NCI-H1436 (cell line): ENCODE data around the gene PBOV1.
A peak's percentile ranks its signal among the peaks of the same experiment; 100 is the strongest.
"Not testable (repeated sequence)": the region's sequence is repeated elsewhere in the genome, so short reads cannot be mapped to it uniquely, and the experiment has no call there.

Source experiments
- DNase-seq: peaks from one replicate; lab custom pipeline; 2025; lab: John Stamatoyannopoulos, UW

The PBOV1 gene

DNA sequence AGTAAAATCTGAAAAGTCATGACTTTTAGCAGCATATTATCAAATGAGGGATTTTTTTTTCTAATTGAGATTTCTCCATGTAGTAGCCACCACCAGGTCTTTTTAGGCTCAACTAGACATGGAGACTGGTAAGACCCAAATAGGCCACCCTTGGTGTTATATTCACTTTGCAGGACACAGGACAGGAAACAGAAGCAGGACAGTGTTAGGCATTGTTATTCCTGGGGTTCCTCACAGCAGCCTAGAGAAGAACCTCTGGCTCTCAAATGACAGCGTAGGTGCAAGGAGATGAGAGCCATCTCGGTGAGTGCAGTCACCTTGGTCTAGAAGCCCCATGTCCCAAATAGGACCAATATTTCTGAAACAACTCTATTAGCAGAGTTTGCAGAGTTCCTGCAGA is 19.2 kb upstream of the PBOV1 start:
- DNase-seq, result no peak

DNA sequence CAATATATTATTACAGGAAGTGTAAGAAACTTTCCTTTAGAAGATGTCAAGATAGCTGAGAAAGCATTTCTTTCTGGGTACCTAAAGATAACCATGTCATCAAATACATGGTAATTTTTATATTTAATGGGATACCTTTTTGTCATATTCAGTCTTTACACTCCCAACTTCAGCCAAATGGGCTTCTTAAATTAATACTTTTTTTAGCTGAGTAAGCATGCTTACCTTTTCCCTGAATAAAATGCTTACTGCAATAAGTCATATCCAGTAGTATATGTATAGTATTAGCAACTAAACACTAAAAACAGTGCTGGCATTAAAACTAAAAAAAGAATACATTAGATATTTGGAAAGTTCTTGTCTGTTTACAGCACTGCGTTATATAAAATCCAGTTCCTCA is 17.4 kb upstream of the PBOV1 start:
- no peak for DNase-seq

DNA sequence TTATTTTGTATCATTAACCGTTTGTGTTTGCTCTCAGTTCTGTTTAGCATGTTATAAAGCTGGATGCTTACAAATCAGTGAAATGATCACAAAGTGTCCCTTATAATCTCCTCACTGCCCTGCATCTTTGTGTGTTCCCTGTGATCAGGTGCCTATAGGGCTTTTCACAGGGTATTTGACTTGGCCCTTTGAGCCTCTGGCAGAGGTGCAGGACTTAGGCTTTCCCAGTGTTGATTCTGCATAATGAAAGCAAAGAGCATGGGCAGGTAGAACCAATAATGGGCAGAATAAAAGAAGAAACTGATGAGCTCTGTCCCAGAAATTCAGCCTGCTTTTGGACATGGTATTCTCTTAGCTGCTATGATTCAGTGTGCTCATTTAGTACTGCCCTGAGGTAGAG is 16.9 kb upstream of the PBOV1 start:
- no peak for DNase-seq

DNA sequence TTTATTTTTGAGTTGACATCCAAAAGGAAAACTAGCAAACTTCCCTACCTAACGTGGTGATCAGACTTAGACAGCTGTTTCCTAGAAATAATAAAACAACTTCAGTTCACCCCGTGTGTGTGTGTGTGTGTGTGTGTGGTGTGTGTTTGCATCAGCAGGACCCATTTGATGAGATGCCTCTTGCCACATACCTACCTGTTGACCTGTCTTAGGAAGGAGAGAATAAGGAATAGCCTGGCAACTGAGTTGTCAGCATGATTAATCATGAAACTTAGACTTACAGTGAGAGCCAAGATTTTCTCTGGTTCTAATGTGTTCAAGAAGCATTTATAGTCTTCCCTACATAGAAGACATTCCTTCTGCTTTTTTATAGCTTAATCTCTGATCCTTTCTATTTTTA is 16.1 kb upstream of the PBOV1 start:
- no peak for DNase-seq

DNA sequence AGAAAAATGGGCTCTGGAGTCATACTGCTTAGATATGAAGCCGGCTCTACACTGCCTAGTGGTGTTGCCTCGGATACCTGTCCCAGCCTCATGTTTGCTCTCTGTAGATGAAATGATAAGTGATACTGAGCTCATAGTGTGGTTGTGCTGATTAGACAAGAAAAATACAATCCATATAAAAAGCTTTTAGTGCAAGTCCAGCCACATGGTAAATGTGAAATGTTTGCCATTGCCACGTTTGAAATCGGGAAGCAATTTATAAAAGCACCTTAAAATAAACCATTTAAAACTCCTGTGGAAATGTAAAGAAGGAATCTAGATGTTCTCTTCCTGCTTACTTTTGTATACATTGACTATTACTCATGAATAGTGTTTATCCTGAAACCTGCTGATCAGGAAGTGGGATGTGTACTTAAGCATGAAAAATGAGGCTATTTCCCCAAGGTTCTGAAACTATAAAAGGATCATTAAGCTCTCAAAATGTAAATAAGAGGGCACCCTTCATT is 13.1 kb upstream of the PBOV1 start:
- DNase-seq, result peak; percentile 44

DNA sequence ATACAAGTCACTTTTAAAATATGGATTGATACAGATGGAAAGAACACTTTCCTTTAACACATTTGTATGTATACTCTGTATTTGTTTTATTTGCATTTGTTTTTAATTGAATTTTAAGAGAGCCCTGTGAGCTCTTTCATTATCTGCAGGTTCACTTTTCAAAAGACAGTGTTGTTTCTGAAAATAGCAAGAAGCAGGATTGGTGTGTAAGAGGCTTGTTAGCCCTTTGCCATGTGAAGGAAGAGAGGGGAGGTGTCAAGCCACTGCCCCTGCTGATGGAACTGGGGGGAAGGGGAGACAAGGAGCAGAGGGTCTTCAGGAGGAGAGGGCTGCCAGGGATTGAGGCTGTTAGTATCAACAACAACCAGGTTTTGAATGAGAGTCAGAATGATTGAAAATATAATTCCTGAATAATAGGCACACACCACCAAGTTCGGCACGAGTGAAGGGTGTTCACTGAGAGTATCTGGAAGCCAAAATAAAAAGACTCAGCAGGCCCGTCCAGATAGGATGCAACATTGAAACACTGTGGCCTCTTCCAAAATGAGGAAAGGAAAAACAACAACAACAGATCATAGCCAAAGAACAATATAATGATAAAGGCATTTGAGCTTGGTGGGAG is 12.6 kb upstream of the PBOV1 start:
- no peak for DNase-seq

DNA sequence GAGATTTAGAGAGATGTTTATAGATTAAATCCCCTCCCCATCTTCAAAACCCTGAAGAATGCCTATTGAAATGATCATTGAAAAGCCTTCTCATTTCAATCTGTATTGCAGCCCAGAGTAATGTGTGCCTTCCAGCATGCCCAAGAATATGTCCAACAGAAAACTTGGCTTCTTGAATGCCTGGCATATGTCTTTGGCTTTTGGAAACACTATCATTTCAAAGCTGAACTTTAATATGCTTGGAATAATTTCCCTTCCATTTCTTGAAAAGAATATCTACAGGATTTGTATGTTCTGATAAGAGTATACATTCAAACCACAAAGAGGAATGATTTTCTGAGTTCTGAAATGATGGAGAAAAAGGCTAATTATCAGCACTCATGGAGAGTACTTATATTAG is 11.9 kb upstream of the PBOV1 start:
- no peak for DNase-seq

DNA sequence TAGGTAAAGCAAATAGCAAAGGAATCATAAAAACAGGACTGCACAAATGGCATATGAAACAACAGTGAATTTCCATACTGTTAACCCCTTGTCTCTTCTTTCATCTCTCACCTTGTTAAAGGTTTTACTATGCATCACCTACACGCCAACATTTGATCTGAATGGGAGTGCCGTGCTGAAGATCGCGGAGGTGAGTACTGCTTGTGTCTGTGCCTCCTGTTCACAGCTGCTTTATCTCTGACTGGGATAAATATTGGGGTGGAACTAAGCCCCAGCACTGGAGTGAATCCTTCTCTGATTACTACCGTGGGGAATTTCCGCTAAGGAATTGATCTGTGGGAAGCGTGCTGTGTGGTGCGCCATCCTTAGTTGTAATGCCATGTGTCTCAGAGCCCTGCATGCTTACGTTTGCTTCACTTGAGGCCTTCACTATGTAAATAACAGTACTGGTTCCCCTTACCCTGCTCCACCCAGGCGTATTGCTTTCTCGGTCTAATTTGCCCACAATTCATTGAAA is 11.4 kb upstream of the PBOV1 start:
- no peak for DNase-seq

DNA sequence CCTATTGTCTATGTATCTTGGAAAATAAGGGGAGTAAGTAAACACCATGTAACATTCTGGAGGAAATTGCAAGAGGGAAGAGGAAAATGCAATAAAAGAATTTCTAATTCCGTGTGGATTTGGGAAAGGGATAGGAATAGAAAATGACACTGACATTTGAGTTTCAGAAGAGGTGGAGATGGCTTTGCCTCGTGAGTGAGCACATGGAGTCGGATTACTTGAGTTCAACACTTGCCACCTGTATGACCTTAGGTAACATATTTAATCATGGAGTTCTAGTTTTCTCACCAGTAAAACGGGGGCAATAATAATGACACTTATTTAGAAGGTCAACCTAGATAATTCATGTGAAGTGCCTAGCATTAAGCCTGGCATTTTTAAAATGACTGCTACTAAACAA is 10.8 kb upstream of the PBOV1 start:
- DNase-seq, result no peak

DNA sequence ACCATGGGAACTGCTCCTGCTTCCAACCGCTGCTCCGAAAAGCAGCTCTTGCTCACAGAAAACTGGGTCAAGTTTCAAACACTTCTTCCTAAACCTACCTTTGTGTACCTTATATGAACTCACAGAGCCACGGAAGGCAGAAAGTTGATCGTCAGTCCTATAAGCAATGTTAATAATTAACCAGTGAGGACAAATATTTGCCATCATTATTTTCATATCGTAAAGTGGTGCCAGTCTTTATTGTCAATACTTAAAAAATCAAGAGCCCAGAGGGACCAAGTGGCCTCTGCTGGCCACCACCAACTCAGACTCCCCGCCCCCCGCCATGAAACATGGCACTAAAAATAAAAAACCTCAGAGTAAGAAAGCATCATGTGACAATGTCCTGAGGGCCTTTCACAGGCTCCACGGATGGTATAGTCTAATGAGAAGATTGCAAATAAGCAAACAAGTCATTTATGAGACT is 9.1 kb upstream of the PBOV1 start:
- DNase-seq, result peak; percentile 27

DNA sequence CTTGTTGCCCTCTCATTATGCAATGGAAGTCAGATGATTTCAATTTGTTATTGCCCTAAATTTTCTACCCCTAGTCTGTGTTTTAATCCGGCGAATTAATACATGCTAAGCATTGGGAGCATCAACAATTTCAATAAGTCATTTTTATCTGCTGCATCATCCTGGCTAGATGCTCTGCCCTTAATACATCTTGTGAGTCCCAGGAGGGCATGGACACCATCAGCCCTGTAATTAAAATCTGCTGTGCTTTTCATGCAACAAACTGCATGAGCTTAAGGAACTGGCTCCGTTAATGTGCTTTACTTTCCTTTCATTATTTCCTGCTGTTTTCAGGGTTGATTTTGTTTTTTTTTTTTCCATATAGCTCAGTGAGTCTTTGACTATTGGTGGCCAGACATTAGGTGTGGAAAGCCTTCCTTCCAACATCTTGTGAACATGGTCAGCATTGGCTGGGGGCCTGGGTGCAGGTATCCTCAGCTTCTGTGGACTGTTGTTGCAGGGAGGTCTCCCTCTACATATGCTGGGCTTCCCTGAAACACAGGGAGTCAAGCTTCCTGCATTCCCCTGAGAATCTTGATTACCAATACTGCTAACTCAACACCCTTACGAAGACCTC is 8.5 kb upstream of the PBOV1 start:
- DNase-seq, result peak; percentile 11

DNA sequence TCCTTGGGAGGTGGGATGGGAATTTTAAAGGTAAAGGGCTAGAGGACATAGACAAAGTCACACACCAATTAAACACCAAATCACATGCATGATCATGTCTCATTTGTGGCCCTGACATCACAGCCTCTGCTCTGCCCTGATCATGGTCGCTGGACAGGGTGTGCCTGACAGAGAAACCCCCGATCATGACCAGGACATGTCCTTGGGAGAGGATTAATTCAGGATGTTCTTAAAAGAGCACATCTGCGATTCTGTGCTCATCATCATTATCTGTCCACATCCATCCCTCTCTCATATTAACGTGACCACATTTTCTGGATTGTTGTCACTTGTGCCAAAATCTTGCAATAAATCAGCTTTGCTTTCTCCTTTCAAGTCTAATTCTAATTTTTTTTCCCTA is 7.7 kb upstream of the PBOV1 start:
- DNase-seq, result no peak

DNA sequence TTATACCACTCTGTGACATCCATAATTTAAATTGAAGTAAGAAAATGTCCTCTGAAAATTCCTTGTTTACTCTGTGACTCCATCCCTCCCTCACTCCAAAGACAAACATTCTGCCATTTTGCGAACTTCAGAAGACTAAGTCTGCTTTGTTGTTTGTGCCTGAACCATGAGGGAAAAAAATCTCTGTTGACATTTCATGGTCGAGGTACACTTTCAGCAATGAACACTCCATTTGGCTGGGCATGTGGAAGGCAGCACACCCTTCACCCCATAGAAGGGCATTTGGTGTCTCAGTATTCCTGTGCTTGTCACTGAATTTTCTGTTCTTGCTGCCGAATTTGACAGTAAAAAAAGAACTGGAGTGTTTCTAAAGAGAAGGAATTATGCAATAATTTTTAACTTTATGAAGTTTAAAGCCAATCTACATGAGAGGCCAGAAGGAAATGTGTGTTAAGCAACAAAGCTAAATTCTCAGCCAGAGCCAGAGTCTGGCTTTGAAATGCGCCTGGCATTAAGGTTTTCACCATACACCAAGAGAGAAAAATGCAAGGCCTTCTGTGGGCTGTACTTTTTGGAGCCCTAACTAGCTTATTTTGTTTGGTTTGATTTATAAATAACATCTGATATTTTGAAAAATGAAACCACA is 4.7 kb upstream of the PBOV1 start:
- DNase-seq, result no peak

DNA sequence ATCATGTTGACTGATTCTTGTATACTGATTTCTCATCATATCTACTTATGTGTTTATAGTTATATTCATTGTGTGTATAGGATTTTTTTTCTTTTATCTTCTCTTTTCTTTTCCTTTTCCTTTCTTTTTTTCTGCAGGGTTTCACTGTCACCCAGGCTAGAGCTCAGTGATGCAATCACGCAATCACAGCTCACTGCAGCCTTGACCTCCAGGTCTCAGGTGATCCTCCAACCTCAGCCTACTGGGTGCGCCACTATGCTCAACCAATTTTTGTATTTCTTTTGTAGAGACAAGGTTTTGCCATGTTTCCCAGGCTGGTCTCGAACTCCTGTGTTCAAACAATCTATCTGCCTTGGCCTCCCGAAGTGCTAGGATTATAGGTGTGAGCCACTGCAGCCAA is 1.6 kb upstream of the PBOV1 start:
- DNase-seq, result no peak

DNA sequence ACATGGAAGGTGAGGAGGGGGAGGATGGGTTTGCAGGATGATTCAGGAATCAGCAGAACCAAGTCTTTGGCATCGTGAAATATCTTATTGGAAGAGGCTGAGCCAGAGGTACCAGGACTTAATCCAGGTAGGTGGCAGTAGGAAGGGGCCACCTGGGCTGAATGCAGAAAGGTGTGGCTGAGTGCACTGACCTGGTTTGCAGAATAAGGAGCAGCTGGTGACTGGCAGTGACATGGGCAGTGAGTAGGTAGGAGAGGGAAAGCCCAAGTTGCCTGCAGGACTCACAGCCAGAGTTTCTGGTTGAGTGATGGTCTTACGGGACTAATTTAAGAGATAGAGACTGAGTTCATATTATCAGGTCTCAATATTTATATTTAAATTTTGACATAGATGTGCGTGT is 1.1 kb upstream of the PBOV1 start:
- no peak for DNase-seq

DNA sequence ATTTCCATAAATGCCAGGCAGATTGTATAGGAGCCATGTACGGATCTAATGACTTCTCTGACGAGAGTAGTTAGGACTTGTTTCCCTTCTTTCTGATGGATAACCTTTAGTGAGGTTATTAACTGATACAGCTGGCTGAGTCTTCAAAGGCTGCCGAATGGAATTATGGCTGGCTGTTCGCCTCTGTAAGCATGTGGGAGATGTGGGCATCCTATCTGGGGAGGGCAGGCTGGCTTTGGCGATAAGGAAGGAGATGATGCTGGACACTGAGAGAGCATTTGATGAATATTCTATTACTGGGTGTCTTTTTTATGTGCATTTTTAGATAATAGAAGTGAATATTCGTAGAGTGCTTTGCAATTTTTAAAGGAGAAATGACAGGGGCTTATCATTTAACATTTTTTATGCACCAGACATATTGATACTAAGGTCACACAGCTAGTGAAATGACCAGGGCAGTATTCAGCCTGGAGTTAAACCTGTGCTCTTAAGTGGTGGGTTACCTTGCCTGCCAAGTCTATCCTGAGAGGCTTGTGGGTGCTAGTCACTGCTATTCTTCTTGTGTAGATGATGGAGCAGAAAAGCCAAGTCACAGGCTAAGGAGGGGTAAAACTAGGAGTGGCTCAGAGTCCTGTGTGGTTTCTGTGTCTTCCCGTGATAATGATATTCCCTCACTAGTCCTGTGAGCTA is 3.1 kb downstream of the PBOV1 start:
- no peak for DNase-seq

DNA sequence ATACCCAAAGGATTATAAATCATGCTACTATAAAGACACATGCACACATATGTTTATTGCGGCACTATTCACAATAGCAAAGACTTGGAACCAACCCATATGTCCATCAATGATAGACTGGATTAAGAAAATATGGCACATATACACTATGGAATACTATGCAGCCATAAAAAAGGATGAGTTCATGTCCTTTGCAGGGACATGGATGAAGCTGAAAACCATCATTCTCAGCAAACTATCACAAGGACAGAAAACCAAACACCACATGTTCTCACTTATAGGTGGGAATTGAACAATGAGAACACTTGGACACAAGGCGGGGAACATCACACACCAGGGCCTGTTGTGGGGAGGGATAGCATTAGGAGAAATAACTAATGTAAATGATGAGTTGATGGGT is 5.8 kb downstream of the PBOV1 start:
- not testable (repeated sequence) for DNase-seq

DNA sequence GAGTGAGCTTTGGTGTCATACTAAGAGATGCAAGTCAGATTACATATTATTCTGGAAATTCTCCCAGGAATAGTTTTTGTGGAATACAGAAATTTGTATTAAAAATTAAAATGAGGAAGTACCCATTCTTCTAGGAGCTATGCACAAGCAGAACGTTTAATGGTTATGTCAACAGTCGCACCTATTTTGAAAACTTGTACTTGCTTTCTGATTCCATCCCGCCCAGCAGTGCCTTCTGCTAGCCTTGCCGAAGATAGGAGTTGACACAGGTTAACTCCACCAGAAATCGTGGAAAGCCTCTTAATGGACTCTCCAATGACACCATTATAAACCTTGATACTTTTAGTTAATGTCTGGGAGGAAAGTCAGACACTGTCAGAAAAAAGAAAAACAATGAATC is 6.7 kb downstream of the PBOV1 start:
- DNase-seq, result no peak

DNA sequence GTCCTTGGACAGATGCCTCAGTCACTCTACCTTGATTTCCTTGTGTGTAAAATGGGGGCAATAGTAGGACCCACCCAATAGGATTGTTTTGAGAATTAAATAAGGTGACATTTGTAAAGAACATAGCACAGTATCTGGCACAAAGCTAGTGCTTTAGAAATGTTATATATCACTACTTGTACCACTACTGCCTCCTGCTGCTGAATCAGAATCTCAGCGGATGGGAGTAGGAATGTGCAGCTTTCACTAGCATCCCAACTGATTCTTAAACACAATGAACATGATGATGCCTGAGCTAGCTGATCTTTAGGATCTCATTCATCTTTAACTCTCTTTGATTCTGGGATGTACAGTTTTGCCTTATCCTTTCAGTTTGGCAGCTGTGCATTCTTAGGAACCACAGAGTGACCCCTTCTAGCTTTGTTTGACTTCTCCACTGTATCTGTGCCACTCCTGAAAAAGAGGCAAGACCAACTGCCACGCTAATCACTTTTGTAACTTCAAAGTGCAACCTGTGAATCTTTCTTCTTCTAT is 7.2 kb downstream of the PBOV1 start:
- DNase-seq, result no peak

DNA sequence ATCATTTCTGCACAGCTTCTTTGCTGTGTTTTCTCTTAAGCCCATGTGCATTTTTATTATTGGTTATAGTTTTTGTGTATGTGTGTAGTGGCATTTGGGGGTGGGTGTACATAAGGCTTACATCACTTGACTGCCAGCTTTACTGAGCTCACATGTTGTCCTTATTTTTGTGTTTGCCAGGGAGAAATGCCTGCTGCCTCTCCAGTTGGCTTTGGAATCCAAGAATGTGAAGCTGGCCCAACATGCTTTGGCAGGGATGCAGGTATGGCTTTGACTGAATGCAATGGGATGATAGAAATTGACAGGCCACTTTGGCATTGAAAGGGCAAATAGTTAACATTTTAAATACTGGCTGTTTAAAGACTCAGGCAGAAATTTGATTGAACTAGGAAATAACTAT is 11.4 kb downstream of the PBOV1 start:
- DNase-seq, result no peak

DNA sequence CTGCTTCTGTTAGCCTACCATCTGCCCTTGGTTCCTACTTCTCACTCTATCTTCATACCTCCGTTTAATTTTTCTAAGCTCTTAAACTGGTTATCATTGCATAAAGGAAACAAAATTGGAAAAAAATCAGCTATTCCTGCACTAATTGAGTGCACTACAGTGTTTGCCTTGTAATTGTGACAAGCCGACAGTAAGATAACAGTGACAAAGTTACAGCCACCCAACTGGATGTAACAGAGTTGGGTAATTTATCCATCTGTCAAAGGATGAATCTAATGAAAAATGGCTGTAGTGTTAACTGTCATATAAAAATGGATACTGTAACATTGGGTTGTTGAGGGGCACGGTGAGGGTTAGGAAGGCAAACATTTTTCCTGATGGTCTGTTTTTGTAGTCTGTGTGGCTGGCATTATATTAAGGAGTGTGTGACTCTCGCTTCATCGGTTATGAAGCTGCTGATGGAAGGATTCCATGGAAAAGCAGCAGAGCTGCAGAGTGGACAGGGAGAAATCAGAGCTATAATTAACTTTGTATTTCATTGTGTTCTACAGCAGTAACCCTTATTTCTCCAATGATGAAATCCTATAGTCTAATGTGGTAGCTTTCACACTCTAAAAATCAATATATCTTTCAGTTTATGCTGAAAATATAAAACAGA is 12.7 kb downstream of the PBOV1 start:
- DNase-seq, result no peak
